Mesodermal cell (in vitro differentiated cells): ENCODE data around the gene INPP5B.
"Not testable (repeated sequence)": the region's sequence is repeated elsewhere in the genome, so short reads cannot be mapped to it uniquely, and the experiment has no call there.

Experiments used
- H3K27ac ChIP-seq: 2 replicates; pipeline ENCODE4 v1.7.0; 2013; ENCODE audit warnings: mild to moderate bottlenecking, low read depth, low read length, moderate library complexity; ENCODE audit not compliant: severe bottlenecking
- H3K36me3 ChIP-seq: 2 replicates; pipeline ENCODE4 v1.7.1; 2013; ENCODE audit warnings: mild to moderate bottlenecking, low read length, moderate library complexity; ENCODE audit not compliant: control insufficient read depth, insufficient read depth
- H3K4me1 ChIP-seq: one replicate; pipeline ENCODE4 v1.7.1; 2013; ENCODE audit warnings: mild to moderate bottlenecking, low read length; ENCODE audit not compliant: insufficient read depth, control insufficient read depth, poor library complexity, severe bottlenecking
- H3K4me3 ChIP-seq: 2 replicates; pipeline ENCODE4 v1.7.0; 2013; ENCODE audit warnings: low read length, control low read depth, mild to moderate bottlenecking; ENCODE audit not compliant: insufficient read depth, poor library complexity, severe bottlenecking; ENCODE audit errors: extremely low read depth
- H3K9me3 ChIP-seq: 2 replicates; pipeline ENCODE4 v1.7.1; 2013; ENCODE audit warnings: mild to moderate bottlenecking, low read length, moderate library complexity; ENCODE audit not compliant: control insufficient read depth
- WGBS, 2 experiments: methylation state at CpG; one replicate each; pipeline ENCODE4 v1.1.5; 2013; ENCODE audit warnings: missing lambda C conversion rate in 2 of 2; ENCODE audit not compliant: insufficient coverage in 2 of 2; 5-methylcytosine and 5-hydroxymethylcytosine counted together

The INPP5B gene

GRCh38 chr1:37965301-37965700 is 18.4 kb upstream of the INPP5B start:
- Histone ChIP-seq H3K4me3 (no peak overlapping the region), H3K9me3 (no peaks in the 10 kb centered on the region), H3K36me3 (peaks cover 90% of the 10 kb centered on the region), H3K27ac (no peak overlapping the region), H3K4me1 (no peaks in the 10 kb centered on the region)
- WGBS, 2 experiments: 82 to 96% methylated on average over 3 to 4 of the region's 4 CpGs

- not testable (repeated sequence) for H3K9me3 ChIP-seq, H3K4me1 ChIP-seq, H3K27ac ChIP-seq, H3K4me3 ChIP-seq
- 50 to 88% methylated on average over 2 to 8 of the region's 12 CpGs for WGBS, 2 experiments
- peaks cover 92% of the 10 kb centered on the region for H3K36me3 ChIP-seq
Measured at GRCh38 chr1:37964106-37964505, 17.3 kb upstream of the INPP5B start.

GRCh38 chr1:37958690-37959089 is 11.8 kb upstream of the INPP5B start:
- Histone ChIP-seq H3K27ac (peak overlapping the region; percentile 53), H3K4me1 (peaks cover 23% of the 10 kb centered on the region), H3K4me3 (no peak overlapping the region), H3K9me3 (no peaks in the 10 kb centered on the region), H3K36me3 (peaks cover 77% of the 10 kb centered on the region)
- 89 to 100% methylated on average over 2 of the region's 2 CpGs for WGBS, 2 experiments

- WGBS, 2 experiments: 93 to 97% methylated on average over 3 of the region's 3 CpGs
- Histone ChIP-seq H3K4me1 (peaks cover 23% of the 10 kb centered on the region), H3K36me3 (peaks cover 48% of the 10 kb centered on the region), H3K4me3 (no peak overlapping the region), H3K9me3 (no peaks in the 10 kb centered on the region), H3K27ac (no peak overlapping the region)
Measured at GRCh38 chr1:37955685-37956084, 8.8 kb upstream of the INPP5B start.

GRCh38 chr1:37954316-37954971 is 7.6 kb upstream of the INPP5B start:
- H3K9me3 ChIP-seq: no peaks in the 10 kb centered on the region
- 58 to 68% methylated on average over 3 of the region's 3 CpGs for WGBS, 2 experiments
- H3K4me1 ChIP-seq: peaks cover 17% of the 10 kb centered on the region
- no peak overlapping the region for H3K4me3 ChIP-seq
- peaks cover 36% of the 10 kb centered on the region for H3K36me3 ChIP-seq
- H3K27ac ChIP-seq: no peak overlapping the region

GRCh38 chr1:37952738-37953137 is 5.9 kb upstream of the INPP5B start:
- H3K4me3 ChIP-seq: no peak overlapping the region
- peaks cover 21% of the 10 kb centered on the region for H3K36me3 ChIP-seq
- WGBS, 2 experiments: 60 to 85% methylated on average over 1 to 3 of the region's 3 CpGs
- no peaks in the 10 kb centered on the region for H3K9me3 ChIP-seq
- no peak overlapping the region for H3K27ac ChIP-seq
- H3K4me1 ChIP-seq: peaks cover under 1% of the 10 kb centered on the region

- Histone ChIP-seq H3K4me1 (peaks cover 2% of the 10 kb centered on the region), H3K36me3 (peaks cover 14% of the 10 kb centered on the region), H3K9me3 (no peaks in the 10 kb centered on the region), H3K27ac (no peak overlapping the region), H3K4me3 (no peak overlapping the region)
- 88 to 97% methylated on average over 3 of the region's 4 CpGs for WGBS, 2 experiments
Measured at GRCh38 chr1:37951783-37952624, 5.2 kb upstream of the INPP5B start.

GRCh38 chr1:37951041-37951782 is 4.4 kb upstream of the INPP5B start:
- Histone ChIP-seq H3K9me3 (no peaks in the 10 kb centered on the region), H3K27ac (no peak overlapping the region), H3K36me3 (peaks cover 6% of the 10 kb centered on the region), H3K4me3 (no peak overlapping the region), H3K4me1 (peaks cover 2% of the 10 kb centered on the region)
- 82 to 87% methylated on average over 9 to 10 of the region's 11 CpGs for WGBS, 2 experiments

- Histone ChIP-seq H3K27ac (no peak overlapping the region), H3K9me3 (no peaks in the 10 kb centered on the region), H3K4me3 (no peak overlapping the region), H3K36me3 (no peaks in the 10 kb centered on the region), H3K4me1 (peaks cover 13% of the 10 kb centered on the region)
- 89 to 96% methylated on average over 4 of the region's 6 CpGs for WGBS, 2 experiments
Measured at GRCh38 chr1:37949524-37950152, 2.8 kb upstream of the INPP5B start.

- Histone ChIP-seq H3K9me3 (no peaks in the 10 kb centered on the region), H3K4me3 (no peak overlapping the region), H3K36me3 (peaks cover 3% of the 10 kb centered on the region), H3K4me1 (peaks cover 13% of the 10 kb centered on the region), H3K27ac (no peak overlapping the region)
Measured at GRCh38 chr1:37948841-37949240, 2.0 kb upstream of the INPP5B start.
